Stimulated activated naive CD8-positive, alpha-beta T cell treated with anti-CD3 and anti-CD28 coated beads, Interleukin-15, Interleukin-2, amounts not matched to agents 100 U/mL and 50 U/mL, for 24 hours (primary cell): Measurements from ENCODE around the gene FAM131A.

Source experiments
- ATAC-seq: fragments of 150-1000 bp; cut with Tn5 transposase; one replicate; pipeline ENCODE4 v1.10.0; 2021
- DNase-seq: peaks from one replicate; pipeline ENCODE4 v3.0.0; 2021

Gene FAM131A

DNA sequence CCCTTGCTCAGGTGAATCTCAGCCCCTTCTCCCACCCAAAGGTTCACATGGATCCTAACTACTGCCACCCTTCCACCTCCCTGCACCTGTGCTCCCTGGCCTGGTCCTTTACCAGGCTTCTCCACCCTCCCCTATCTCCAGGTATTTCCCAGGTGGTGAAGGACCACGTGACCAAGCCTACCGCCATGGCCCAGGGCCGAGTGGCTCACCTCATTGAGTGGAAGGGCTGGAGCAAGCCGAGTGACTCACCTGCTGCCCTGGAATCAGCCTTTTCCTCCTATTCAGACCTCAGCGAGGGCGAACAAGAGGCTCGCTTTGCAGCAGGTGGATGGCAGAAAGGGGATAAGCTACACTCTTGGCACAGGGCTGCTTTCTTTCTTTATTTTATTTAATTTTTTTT, 4.5 kb downstream of the FAM131A start:
- ATAC-seq: no peak
- no peak for DNase-seq

DNA sequence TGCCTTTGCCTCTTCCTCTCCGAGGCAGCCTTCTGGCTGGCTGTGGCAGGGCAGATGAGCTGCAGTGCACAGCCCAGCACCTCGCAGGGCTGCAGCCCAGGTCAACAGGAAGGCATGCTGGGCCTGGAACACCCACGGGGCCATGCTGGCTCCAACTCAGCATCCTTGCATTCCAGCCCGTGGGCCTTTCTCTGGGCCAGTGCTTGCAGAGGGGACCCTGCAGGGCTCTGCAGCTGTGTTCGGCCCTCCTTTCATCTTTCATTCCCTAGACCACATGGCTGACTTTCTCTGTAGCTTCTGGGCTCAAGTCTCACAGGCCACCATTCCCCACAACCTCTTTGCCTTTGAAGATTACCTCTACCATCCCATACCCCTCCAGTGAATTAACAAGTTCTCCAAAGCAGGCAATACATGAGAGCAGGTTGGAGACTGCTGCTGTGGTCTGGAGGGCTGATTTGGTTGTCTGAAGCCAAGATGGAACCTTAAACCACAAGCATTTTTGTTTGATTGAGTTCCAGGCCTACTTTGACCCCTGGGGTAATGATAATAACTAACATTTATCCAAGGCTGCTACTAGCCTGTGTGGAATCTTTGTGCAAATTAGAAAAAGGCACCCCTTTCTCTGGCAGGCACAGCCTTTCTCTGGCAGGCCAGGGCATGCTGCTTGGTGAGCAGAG, 5.9 kb downstream of the FAM131A start:
- ATAC-seq: no peak
- DNase-seq: no peak

DNA sequence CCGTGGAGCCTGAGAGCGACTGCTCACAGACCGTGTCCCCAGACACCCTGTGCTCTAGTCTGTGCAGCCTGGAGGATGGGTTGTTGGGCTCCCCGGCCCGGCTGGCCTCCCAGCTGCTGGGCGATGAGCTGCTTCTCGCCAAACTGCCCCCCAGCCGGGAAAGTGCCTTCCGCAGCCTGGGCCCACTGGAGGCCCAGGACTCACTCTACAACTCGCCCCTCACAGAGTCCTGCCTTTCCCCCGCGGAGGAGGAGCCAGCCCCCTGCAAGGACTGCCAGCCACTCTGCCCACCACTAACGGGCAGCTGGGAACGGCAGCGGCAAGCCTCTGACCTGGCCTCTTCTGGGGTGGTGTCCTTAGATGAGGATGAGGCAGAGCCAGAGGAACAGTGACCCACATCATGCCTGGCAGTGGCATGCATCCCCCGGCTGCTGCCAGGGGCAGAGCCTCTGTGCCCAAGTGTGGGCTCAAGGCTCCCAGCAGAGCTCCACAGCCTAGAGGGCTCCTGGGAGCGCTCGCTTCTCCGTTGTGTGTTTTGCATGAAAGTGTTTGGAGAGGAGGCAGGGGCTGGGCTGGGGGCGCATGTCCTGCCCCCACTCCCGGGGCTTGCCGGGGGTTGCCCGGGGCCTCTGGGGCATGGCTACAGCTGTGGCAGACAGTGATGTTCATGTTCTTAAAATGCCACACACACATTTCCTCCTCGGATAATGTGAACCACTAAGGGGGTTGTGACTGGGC, 7.3 kb downstream of the FAM131A start:
- ATAC-seq (no peak), DNase-seq (no peak)

DNA sequence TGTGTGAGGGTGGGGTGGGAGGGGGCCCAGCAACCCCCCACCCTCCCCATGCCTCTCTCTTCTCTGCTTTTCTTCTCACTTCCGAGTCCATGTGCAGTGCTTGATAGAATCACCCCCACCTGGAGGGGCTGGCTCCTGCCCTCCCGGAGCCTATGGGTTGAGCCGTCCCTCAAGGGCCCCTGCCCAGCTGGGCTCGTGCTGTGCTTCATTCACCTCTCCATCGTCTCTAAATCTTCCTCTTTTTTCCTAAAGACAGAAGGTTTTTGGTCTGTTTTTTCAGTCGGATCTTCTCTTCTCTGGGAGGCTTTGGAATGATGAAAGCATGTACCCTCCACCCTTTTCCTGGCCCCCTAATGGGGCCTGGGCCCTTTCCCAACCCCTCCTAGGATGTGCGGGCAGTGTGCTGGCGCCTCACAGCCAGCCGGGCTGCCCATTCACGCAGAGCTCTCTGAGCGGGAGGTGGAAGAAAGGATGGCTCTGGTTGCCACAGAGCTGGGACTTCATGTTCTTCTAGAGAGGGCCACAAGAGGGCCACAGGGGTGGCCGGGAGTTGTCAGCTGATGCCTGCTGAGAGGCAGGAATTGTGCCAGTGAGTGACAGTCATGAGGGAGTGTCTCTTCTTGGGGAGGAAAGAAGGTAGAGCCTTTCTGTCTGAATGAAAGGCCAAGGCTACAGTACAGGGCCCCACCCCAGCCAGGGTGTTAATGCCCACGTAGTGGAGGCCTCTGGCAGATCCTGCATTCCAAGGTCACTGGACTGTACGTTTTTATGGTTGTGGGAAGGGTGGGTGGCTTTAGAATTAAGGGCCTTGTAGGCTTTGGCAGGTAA, 8.1 kb downstream of the FAM131A start:
- ATAC-seq: peak; percentile 38
- DNase-seq: no peak

GRCh38 chr3:184346480-184347190, 9.2 kb downstream of the FAM131A start:
- ATAC-seq (no peak), DNase-seq (no peak)

GRCh38 chr3:184347321-184348056, 10.1 kb downstream of the FAM131A start:
- DNase-seq (no peak), ATAC-seq (no peak)

GRCh38 chr3:184348057-184348382, 10.6 kb downstream of the FAM131A start:
- ATAC-seq: no peak
- no peak for DNase-seq

- ATAC-seq: no peak
- DNase-seq: no peak
These were observed 12.4 kb downstream of the FAM131A start for GRCh38 chr3:184349563-184350470.

DNA sequence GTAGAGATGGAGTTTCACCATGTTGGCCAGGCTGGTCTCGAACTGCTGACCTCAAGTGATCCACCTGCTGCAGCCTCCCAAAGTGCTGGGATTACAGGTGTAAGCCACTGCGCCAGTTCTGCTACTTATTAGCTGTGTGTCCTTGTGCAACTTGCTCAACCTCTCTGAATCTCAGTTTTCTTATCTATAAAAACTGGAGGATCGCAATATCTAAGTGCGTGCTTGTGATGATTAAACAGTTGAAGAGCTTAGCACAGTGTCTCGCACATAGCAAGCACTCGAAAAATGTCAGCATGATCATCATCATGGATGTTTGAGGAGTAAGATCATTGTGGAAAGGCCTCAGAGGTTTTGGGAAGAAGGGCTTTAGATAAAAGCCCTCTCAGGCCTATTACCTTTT, 13.2 kb downstream of the FAM131A start:
- ATAC-seq: no peak

DNA sequence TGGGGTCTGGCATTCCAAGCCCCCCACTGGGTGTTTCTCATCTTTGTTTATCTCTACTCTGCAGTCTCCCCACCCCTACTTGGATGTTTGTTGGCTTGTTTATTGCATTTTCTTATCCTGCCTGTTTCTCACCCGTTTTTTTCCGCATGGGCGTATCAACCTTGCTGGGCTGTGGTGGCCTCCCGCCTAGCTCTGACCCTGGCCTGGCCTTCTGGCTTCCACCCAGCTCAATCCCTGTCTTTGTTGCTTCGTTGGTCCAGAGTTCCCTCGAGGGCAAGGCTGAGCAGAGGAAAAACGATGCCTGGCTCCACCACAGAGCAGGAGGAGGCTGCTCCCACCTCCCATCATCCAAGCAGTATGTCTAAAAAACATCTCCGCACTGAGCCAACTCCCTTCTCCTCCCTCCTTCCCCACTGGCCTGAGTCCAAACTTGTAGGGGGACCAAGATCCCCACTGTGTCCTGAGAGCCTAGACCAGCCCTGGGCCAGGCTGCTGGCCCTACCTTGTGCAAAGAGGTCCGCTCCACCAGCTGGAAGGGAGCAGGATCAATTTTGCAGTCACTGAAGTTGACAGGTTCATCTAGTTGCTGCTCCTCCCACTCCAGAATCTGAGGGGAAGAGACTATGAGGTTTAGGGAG, 14.2 kb downstream of the FAM131A start:
- ATAC-seq (no peak), DNase-seq (no peak)

More for the DNA sequence above, 13.2 kb downstream of the FAM131A start:
- no peak for DNase-seq

DNA sequence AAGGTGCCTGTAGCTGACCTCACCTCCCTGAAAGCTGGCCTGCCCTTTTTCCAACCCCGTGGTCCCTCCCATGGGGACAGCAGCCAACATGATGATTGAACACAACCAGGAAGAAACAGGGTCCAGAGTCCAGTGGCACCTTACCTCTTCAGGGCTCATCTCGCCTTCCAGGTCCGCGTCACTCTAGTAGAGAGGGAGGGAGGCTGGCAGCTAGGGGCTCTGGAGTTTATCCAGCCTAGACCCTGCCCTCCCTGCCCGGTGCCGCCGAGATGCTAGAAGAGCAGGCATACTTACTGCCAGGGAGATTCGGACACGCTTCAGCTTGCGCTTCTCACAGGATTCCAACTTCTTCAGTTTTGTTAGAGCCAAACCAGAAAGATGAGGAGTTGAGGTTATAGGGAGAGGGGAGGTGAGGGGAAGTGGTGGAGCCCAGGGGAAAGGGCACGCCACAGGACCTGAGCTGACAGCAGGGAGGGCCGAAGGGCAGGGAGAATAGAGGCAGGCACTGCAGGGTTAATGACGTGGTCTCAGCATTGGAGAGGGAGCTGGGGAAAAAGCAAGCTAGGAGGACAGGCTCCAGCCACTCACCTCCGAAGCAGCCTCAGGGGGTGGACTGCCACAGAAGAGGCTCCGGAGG, 14.9 kb downstream of the FAM131A start:
- DNase-seq: no peak
- ATAC-seq: no peak

- no peak for DNase-seq
- ATAC-seq: no peak
These were observed 15.6 kb downstream of the FAM131A start for GRCh38 chr3:184352897-184353545.

GRCh38 chr3:184353546-184353941, 16.1 kb downstream of the FAM131A start:
- DNase-seq (no peak), ATAC-seq (no peak)

DNA sequence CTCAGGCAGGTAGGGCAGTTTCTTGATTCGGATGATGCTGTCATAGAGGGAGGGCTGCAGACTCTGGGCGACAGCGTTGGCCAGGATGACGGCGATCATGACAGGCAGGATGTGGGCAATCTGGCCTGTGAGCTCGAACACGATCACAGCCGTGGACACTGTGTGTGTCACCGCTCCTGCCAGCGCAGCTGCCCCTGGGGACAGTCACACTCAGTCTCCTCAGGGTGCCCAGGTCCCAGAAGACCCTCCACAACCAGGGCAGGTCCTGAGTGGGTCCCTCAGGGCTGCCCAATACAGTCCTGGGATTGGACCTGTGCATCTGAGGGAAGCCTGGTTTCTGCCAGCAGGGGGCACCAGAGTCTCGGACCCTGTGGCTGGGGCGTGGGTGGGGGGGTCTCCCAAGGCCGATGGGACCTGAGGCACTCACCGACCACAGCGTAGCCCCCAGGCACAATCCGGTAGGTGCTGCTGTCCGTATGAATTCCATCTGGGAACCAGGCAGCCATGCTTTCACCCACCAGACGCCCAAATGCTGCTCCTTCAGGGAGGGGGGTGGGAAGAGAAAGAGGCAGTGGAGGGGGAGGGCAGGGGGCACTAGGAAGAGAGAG, 16.8 kb downstream of the FAM131A start:
- ATAC-seq (peak; percentile 56), DNase-seq (peak; percentile 81)

DNA sequence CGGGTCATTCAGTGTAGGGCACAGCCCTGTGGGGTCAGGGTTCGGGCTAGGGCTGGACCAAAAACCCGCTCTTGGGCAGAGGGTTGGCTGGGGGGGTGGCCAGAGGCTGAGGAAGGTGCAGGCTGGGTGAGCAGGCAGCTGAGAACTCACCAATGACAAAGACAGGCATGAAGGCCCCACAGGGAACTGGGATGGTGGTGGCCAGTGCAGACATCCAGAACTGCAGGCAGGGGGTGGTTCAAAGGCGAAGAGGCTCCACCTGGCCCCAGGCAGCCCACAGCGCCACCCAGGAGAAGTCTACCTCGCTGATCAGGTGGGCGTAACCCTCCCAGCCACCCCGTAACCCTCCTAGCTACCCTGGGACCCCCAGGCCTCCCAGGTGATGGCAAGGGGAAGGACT, 17.4 kb downstream of the FAM131A start:
- ATAC-seq (no peak), DNase-seq (no peak)

- DNase-seq: no peak
- no peak for ATAC-seq
These were observed 18.1 kb downstream of the FAM131A start for GRCh38 chr3:184355261-184356040.

DNA sequence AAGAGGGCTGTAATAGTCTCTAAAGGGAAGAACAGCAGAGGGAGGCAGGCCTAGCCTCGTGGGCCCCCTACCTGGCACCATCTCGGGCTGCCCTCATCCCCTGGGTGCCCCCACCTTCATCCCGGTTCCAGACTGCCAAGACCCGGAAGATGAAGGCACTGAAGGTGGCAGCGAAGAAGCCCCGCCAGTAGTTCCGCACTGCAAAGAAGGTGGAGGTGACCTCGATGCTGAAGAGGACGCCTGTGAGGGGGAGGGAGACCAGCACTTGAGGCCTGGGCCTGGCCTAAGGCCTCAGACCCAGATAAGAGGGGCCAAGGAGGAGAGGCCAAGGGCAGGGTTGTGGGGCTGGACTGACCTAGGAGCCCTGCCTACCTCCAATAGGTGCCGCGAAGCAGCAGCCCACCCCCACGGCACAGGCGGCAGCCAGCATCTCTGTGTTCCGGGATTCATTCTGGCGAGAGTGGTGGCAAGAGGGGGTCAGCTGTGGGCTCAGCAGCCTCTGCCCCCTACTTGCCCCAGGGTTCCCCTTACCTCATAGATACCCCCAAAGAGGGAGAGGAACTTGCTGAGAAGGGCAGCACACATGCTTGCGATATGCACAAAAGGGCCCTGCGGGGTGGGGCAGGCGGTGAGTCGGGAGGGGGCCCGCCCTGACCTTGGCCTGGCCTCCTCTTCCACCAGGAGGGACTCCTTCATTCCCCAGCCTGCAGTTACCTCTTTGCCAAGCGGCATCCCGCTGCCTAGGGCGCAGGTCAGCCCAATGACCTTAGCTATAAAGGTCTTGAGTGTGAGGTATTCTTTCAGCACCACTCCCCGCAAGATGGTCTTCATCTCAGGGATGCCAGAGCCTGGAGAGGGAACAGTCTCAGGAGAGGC, 20.1 kb downstream of the FAM131A start:
- DNase-seq (no peak), ATAC-seq (no peak)
